GM19240 (cell line): ENCODE results near the gene RHOH.
"Not testable (repeated sequence)": the region's sequence is repeated elsewhere in the genome, so short reads cannot be mapped to it uniquely, and the experiment has no call there.

Experiments used
- DNase-seq: peaks from one replicate; pipeline ENCODE4 v3.0.0; 2011; ENCODE audit warnings: low spot score; ENCODE audit not compliant: insufficient read length

Gene RHOH, protein sequence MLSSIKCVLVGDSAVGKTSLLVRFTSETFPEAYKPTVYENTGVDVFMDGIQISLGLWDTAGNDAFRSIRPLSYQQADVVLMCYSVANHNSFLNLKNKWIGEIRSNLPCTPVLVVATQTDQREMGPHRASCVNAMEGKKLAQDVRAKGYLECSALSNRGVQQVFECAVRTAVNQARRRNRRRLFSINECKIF

DNA sequence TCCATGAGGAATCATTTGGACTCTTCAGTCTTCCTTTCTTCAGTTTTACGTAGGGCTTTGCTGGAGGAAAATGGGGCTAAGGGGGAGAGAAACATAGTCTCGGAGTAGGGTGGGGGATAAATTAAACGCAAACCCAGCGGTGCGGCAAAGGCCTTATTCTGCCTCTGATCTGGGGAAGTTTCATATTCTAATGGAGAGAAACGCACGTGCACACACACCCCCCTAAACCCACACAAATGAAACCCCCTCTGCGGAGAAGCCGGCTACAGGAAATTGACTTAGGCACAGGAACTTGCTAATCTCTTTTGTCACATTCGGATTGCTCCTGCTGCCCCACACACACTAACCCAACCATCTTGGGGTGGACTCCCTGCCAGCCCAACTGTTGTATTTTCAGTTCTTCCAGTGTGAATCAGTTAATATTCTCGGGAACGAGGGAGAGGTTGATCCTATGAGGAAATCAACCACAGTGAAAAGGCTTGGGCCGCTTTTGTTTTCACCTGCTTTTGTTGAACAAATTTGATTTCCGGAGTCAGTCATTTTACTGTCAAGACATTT lies at the start of gene RHOH:
TSS of gene RHOH (plus strand) at position 308 of the 558 bp plus-strand sequence. CDS start 46,356 bp downstream, outside the sequence.
- DNase-seq, result no peak

DNA sequence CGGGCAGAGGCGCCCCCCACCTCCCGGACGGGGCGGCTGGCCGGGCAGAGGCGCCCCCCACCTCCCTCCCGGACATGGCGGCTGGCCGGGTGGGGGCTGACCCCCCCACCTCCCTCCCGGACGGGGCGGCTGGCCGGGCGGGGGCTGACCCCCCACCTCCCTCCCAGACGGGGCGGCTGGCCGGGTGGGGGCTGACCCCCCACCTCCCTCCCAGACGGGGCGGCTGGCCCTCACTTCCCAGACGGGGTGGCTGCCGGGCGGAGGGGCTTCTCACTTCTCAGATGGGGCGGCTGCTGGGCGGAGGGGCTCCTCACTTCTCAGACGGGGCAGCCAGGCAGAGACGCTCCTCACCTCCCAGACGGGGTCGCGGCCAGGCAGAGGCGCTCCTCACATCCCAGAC lies 49.3 kb upstream of the RHOH start:
- DNase-seq, result not testable (repeated sequence)

DNA sequence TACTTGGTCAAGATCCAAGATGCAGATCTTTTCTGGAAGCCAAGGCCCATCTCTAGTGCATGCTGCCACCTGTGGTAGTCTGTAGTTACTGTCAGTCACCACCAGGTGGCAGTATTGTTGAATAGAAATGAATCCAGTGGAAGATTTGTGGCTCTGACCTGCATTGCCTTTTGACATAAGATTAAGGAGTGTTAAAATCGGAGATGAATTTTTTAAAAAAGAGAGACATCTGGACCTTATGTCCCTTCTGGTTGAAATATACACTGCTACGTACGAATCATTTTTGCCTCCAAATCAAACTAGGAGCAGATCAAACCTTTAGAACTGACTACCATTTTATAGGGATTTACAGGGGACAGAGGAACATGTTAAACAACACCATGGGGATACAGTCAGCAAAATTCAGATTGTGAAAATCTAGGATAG lies 46.9 kb upstream of the RHOH start:
- peak; percentile 23 for DNase-seq

DNA sequence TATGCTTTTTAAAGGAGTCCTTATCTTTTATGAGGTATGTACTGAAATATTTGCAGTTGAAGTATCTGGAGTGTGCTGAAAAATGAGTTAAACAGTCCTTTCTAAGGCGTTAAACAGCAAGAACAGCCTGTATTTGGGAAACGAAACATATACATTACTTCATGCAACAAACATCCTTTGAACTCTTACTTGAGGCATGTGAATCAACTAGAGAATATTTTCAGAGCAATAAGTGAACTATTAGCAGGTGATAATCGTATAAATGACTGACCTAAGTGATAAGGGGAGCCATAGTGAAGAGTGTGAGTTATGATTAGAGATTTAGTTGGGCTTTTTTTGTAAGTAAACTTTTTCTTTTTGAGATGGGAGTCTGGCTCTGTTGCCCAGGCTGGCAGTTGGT lies 45.9 kb upstream of the RHOH start:
- DNase-seq, result no peak

DNA sequence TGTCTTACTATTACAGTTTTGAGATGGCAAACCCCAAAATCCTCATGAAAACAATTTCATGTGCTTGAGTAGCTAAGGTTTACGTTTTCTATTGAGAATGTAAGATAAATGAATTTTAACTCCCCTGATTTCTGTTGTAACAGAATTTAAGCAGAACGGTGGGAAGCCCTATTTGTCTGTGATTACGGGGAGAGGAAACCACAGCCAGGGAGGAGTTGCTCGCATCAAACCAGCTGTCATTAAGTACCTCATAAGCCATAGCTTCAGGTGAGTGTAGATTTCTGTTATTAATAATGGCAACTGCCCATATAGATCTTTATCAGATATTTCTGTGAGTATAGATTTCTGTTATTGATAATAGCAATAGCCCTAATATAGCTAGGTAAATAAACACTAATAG lies 44.2 kb upstream of the RHOH start:
- no peak for DNase-seq

DNA sequence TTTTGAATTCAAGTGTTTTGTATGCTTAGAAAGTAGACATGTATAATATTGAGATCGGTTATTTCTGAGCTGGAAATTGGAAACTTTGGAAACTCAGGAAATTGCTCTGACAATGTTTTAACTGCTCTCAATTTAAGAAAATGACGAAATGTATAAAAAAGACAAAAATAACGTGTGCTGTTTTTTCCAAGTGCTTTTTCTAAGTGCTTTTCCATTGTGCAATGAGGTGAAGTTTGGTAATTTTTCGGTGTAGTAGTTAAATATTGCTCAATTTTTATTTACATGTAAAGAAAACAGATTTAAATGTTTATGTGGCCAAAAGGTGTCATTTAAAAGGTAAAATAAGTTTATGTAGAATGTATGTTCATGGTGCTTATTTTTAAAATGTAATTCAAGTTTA lies 39.4 kb upstream of the RHOH start:
- no peak for DNase-seq

DNA sequence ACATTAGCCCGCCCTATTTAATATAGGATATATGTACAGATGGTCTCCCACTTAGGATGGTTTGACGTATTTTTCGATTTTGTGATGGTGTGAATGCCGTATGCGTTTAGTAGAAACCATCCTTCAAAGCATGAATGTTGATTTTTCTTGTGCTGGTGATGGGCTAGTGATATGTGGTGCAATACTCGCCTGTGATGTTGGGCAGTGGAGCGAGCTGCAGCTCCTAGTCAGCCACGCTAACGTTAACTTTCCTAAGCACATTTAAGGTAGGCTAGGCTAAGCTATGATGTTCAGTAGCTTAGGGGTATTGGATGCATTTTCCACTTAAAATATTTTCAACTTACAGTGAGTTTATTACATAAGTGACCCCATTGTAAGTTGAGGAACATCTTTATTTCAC lies 36.6 kb upstream of the RHOH start:
- no peak for DNase-seq

DNA sequence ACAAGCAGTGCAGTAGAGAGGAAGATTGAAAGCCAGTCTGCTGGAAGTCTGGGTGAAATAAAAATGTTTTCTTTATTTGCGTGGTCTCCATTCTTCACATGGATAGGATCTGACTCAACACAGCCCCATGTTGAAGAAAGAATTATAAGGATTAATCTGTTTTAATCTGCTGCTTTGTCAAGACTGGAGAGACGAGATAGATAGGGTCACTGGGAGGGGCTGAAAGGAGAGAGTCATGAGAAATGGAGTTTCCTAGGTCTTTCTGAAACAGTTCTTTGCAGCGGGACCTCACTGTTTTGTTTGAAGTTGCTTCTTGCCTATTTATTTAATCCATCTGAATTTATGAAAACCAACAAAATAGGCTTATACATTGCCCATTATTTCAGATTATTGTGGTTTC lies 32.4 kb upstream of the RHOH start:
- DNase-seq, result no peak

DNA sequence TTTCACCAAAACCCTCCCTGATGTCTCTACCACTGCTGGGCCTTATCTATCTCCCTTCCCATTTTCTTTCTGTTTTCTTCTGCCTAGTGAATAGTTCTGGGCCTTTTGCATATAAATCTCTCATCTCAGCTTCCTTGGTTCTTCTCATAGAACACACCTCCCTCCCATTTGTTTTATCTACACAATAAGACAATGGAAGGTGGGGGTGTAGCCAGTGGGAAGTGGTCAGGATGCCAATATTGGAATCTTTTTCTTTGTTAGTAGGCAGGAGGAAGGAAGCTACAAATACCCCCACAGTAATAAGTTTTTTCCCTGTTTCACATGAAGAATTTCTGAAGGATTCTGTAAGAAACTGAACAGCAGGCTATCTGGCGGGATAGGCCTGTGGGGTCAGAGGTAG lies 30.9 kb upstream of the RHOH start:
- no peak for DNase-seq

DNA sequence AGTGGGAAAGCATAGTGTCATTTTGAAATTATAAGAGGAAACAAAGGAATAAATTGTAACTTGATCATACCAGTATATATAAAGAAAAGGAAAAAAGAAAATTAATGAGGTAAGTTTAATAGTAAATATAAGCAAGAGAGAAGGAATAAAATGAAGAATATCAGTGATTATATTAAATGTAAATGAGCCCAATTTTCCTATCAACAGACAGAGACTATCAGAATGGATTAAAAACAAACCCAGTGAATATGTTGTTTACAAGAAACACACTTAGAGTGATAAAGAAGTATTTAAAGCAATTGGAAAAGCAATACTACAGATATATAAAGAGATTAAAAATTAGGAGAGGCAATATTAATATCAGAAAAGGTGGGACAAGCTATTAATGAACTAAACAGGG lies 28.8 kb upstream of the RHOH start:
- DNase-seq, result no peak

DNA sequence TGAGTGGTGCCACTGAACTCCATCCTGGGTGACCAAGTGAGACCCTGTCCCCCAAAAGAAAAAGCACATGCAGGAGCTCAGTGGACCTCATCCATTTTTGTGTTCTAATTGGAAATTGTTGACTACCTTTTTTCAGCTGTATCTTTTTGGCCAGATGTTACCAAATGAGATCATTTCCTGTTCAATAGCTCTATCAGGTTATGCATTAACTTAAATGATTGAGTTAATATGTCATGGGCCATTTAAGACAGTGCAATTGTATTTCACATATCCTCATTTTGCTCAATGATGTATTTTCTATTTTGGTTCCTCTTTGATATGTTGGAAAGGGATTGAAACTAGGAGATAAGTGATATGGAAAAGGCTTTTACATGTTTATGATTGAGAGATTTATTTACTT lies 26.2 kb upstream of the RHOH start:
- DNase-seq, result no peak

DNA sequence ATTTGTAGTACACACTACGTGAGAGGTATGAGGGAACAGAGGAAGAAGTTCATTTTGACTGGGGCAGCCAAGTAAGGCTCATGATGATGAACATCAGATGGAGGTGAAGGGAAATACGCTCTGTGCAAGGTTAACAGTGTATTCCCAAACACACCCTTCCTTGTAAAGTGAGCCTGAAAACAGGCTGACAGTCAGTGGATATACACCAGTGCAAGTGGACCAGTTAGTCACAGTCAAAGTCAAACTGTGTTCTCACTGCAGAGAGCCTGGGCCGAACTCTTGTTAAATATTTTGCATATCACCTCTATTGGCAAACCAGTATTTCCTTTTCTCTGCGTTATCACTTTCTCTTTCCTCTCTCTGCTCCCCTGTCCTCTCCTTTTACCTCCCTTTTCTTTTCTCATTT lies 23.4 kb upstream of the RHOH start:
- DNase-seq, result peak; percentile 32

DNA sequence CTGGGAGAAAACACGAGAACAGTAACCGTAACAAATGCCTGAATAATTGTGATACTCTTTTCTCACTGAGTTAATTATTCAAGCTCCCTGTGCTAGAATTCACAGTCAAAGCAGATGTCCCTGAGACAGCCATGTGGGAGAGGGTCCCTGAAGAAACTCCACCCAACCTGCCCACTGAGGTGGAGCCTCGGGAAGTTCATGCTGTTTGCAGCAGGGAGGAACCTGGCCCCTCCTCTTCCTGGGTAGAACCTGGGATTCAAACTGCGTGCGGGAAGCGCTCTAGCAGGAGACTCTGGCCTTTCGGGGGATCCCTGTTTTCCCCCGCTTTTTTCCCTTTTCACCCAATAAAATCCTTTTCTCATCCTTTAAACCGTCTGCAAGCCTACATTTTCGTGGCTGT lies 20.2 kb upstream of the RHOH start:
- no peak for DNase-seq

DNA sequence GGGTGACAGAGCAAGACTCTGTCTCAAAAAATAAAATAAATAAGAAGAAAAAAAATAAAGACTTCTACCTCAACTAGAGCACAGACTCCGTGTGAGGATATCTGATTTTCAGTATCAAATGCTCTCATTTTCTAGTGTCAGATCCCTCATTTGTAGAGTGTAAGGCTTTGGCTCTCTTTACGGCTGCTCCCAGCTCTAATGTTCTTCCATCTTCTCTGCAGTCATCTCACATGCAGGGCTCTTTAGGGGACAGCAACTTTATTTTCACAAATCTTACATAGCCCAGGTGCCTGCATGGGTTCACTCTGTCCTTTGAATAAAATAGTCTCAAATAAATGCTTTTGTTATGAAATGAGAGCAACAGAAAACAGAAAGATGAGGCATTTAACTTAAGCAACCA lies 19.2 kb upstream of the RHOH start:
- no peak for DNase-seq

DNA sequence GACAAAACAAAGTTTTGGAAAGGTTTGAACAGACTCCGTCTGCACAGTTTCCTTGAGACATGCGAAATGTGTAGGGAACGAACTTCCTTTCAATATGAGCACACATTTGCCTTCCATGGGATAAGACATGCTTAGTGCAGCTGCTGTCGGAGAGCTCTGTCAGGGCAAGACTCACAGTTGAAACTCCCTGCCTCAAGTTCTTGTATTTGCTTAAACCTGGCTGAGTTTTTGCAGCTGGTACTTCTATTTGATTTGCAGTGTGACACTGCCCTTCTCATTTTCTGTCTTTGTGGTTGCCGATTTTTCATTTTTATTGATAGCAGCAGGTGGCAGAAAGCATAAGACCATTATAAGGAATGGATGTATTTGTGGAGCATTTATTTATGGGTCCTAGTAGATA lies 18.2 kb upstream of the RHOH start:
- DNase-seq, result no peak

DNA sequence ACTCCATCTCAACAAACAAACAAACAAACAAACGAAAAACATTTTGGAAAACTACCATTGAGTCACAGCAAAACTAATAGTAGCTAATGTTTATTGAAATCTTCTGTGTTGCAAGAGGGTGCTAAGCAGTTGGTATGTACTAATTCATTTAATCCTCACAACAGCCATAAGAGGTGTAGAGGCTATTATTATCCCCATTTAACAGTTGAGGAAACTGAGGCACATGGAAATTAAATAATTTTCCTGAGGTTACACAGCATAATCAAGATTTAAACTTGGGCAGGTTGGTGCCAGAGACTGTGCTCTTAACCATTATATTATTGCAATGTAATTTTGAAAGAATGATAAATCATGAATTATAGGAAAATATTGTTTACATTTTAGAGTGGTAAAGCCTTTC lies 17.5 kb upstream of the RHOH start:
- no peak for DNase-seq

DNA sequence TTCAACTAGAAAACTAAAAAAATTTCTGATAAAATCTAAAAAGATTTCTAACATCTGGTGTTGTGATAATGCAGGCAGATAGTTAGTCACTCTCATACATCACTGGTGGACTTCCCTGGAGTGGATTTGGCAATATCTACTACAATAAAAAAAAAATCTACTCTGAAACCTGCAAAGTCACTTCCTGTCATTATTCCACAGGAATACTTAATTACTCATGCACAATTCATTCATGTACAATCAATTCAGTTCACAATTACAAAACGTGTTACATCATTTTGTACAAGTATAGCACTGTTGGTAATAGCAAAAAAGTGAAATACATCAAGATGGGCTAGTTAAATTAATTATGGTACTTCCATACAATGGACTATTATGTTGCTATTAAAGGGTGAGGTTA lies 16.5 kb upstream of the RHOH start:
- no peak for DNase-seq

DNA sequence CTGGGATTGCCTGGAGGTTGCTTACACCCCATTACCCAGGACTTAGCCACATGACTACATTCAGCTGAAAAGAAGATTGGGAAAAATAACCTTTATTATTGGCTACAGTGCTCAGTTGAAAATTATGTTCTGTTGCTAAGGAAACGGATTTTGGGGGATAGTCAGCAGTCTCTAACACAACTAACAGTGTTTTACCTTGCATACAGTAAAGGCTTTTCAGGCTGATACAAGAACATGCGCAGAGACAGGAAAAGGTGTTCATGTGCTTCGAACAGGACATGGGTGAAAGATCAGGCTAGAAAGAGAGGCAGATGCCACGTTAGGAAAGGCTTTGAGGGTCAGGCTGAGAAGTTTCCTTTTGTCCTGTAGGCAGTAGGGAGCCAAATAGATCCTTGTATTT lies 14.8 kb upstream of the RHOH start:
- DNase-seq, result no peak

DNA sequence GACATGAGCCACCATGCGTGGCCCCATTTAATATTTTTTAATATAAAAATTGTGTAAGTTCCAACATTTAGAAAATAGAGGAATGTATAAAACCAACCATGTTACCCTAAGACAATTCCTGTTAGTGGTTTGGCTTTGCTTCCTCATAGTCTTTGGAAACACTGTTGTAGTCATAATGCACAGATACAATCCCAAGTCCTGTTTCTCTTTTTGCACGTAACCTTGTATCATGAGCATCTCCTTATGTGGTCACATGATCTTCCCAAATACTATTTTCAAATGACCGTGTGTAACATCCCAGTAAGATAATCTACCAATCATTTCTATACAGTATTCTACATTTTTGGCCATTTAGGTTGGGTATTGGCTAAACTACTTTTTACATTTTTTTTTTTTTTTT lies 13.9 kb upstream of the RHOH start:
- DNase-seq, result no peak

DNA sequence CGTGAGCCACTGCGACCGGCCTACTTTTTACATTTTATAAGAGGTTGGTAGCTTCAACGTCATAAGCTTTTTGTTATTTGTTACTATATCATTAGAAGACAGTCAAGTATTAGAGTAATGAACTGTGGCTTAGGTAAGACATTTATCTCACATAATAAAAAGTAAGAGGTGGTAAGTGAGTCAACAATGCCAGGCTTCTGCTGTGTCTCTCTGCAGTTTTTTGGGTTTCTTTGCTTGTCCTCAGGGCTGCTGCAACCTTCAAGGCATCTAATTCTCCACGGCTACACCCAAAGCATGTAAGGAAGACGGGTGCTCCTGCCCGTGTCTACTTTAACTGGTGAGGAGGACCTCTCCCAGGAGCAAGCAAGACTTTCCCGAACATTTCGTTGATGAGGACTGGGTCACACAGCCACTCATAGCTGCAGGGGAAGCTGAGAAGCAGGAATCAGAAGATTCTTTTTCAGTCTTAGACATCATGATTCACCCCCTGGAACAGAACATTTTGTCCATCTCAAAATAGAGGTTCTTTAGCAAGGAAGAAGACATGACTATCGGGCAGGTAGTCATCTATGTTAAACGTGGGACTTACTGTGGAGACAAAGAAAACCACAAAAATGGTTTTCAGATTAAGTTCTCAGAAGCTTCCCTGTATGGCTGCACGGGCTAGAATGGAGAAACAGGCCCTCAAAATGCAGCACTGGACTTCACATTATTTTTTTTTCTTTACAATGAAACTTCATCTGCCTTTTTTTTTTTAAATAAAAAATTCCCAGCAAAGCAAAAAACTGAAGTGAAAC lies 13.0 kb upstream of the RHOH start:
- no peak for DNase-seq

DNA sequence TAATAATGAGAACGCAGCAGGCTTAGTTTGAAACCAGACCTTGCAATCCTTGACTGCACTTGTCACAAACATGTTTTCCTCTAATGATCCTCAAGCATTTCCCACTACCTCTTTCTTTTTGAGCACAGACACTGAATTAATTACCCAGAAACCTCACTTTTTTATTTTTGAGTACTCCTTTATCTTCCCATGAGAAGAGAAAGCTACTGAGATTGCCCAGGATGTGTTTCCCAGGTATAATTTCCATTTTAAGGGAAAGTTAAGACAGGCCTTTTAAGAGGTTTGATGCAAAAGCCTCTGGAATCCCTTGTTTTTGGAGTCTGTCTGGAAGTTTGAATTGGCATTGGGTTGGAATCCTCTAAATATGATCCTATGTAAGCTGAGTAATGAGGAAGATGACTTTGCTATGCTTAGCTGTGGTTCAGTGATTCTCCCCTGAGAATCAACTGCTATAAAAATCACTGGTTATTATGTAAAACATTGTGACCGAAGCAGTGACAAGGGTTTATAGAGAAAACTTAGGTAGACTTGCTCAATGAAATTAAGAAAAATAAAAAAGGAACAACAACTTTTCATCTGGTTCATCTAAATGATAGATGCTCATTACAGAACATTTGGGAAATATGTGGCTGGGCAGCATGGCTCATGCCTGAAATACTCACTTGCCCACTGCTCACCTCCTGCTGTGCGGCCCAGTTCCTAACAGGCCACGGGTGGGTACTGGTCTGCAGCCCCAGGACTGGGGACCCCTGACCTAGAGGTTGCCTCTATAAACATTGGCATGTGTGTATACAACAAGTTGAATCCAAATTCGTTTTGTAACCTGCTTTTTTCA lies 10.8 kb upstream of the RHOH start:
- DNase-seq, result no peak

DNA sequence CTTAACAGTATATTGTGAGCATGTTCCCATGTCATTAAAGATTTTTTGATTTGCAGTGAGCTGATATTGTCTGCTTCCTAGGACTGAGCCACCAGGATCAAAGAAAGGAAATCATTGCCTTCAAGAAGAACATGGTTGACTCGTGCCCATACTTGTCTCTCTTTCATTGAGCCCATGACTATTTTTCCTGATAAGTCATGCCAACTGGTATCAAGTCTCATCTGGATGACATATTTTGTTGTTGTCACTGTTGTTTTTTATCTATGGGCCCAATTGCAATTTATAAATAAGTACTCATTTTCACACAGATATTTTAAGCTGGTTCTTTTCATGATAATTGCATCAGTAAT lies 10.2 kb upstream of the RHOH start:
- DNase-seq, result no peak
